Osteocyte (in vitro differentiated cells): Measurements from ENCODE around the gene TOP3B. TPM values are rescaled to one million over a fixed set of nuclear protein-coding genes. Genes with fewer than 3 reads are reported as not detected.

Experiments
- DNase-seq: peaks from one replicate; pipeline ENCODE4 v3.0.0; 2021; ENCODE audit warnings: mixed read lengths; ENCODE audit not compliant: unreplicated experiment; ENCODE audit errors: extremely low spot score
- H3K27ac Mint-ChIP-seq: one replicate; pipeline ENCODE4 v1.8.0; 2021; ENCODE audit warnings: mild to moderate bottlenecking, mixed read lengths; ENCODE audit not compliant: unreplicated experiment
- H3K27me3 Mint-ChIP-seq: one replicate; pipeline ENCODE4 v1.8.0; 2021; ENCODE audit warnings: mixed read lengths; ENCODE audit not compliant: unreplicated experiment
- H3K36me3 Mint-ChIP-seq: one replicate; pipeline ENCODE4 v1.8.0; 2021; ENCODE audit warnings: mixed read lengths; ENCODE audit not compliant: unreplicated experiment
- H3K4me1 Mint-ChIP-seq: one replicate; pipeline ENCODE4 v1.8.0; 2021; ENCODE audit warnings: mixed read lengths; ENCODE audit not compliant: unreplicated experiment
- H3K4me3 Mint-ChIP-seq: one replicate; pipeline ENCODE4 v1.8.0; 2021; ENCODE audit warnings: mild to moderate bottlenecking, moderate library complexity, mixed read lengths; ENCODE audit not compliant: unreplicated experiment
- H3K9me3 Mint-ChIP-seq: one replicate; pipeline ENCODE4 v1.8.0; 2021; ENCODE audit warnings: mixed read lengths; ENCODE audit not compliant: unreplicated experiment
- CTCF ChIP-seq: fragments of 200-600 bp; sonication (generic); IDR thresholded peaks from 2 replicates; pipeline ENCODE4 v1.5.0; 2021; ENCODE audit warnings: antibody characterized with exemption, mild to moderate bottlenecking, moderate library complexity
- total RNA-seq: library from RNA; stranded (reverse); gene quantifications from 2 replicates; pipeline ENCODE4 v1.2.1, GENCODE V29; 2021

Gene TOP3B
- total RNA-seq, 1 donor from 2014 or later, result 46.0 TPM

- Mint-ChIP-seq H3K36me3 (peaks cover 26% of the 10 kb centered on the region), H3K27me3 (no peaks in the 10 kb centered on the region), H3K27ac (no peak overlapping the region), H3K9me3 (no peaks in the 10 kb centered on the region), H3K4me3 (no peak overlapping the region), H3K4me1 (no peaks in the 10 kb centered on the region)
- DNase-seq, result no peak
- TF ChIP-seq CTCF, result no peak
Observed at GRCh38 chr22:21929253-21929652, 53.3 kb downstream of the TOP3B start.

GRCh38 chr22:21928048-21928447 lies 54.5 kb downstream of the TOP3B start:
- DNase-seq, result no peak
- H3K4me3 Mint-ChIP-seq, result no peak overlapping the region
- no peaks in the 10 kb centered on the region for H3K4me1 Mint-ChIP-seq
- H3K27me3 Mint-ChIP-seq, result no peaks in the 10 kb centered on the region
- no peak overlapping the region for H3K27ac Mint-ChIP-seq
- H3K9me3 Mint-ChIP-seq, result no peaks in the 10 kb centered on the region
- peaks cover 23% of the 10 kb centered on the region for H3K36me3 Mint-ChIP-seq
- no peak for TF ChIP-seq CTCF

- Mint-ChIP-seq H3K27me3 (no peaks in the 10 kb centered on the region), H3K9me3 (no peaks in the 10 kb centered on the region), H3K27ac (no peak overlapping the region), H3K4me1 (no peaks in the 10 kb centered on the region), H3K36me3 (peaks cover 20% of the 10 kb centered on the region), H3K4me3 (no peak overlapping the region)
- DNase-seq, result no peak
- TF ChIP-seq CTCF, result no peak
Observed at GRCh38 chr22:21927174-21927823, 55.3 kb downstream of the TOP3B start.

- Mint-ChIP-seq H3K4me3 (no peak overlapping the region), H3K27me3 (no peaks in the 10 kb centered on the region), H3K4me1 (no peaks in the 10 kb centered on the region), H3K9me3 (no peaks in the 10 kb centered on the region), H3K27ac (no peak overlapping the region), H3K36me3 (peaks cover 20% of the 10 kb centered on the region)
- TF ChIP-seq CTCF, result no peak
- no peak for DNase-seq
Observed at GRCh38 chr22:21926728-21927127, 55.9 kb downstream of the TOP3B start.

- peaks cover 7% of the 10 kb centered on the region for H3K36me3 Mint-ChIP-seq
- no peak overlapping the region for H3K27ac Mint-ChIP-seq
- no peak for TF ChIP-seq CTCF
- no peak overlapping the region for H3K4me3 Mint-ChIP-seq
- H3K4me1 Mint-ChIP-seq, result no peaks in the 10 kb centered on the region
- H3K27me3 Mint-ChIP-seq, result no peaks in the 10 kb centered on the region
- no peaks in the 10 kb centered on the region for H3K9me3 Mint-ChIP-seq
- DNase-seq, result no peak
Observed at GRCh38 chr22:21923163-21923561, 59.4 kb downstream of the TOP3B start.
